Adrenal gland (tissue), 5 donors: ENCODE measurements around the gene GCSAML.

ENCODE experiments used
- POLR2A ChIP-seq, 2 donors: fragments of 450-650 bp; IDR thresholded peaks; one replicate each; pipeline ENCODE4 v1.6.1; 2017; ENCODE audit warnings: antibody characterized with exemption in 2 of 2, mild to moderate bottlenecking in 2 of 2, moderate library complexity in 1 of 2
- TF ChIP-seq, protein P1 (sequence below), 6 experiments: fragments of 450-650 bp in 4 of 6; fragments of 200-600 bp in 2 of 6; sonication (generic) in 1 of 6; IDR thresholded peaks; 1 replicate in 5 of 6; 2 replicates in 1 of 6; pipeline versions ENCODE4 v1.5.1 to v1.8.0; 2016 to 2021; ENCODE audit warnings: antibody characterized with exemption in 6 of 6, mild to moderate bottlenecking in 2 of 6, moderate library complexity in 1 of 6
- donor health status: DM: no; HTN: no; CAD: no.

DNA sequence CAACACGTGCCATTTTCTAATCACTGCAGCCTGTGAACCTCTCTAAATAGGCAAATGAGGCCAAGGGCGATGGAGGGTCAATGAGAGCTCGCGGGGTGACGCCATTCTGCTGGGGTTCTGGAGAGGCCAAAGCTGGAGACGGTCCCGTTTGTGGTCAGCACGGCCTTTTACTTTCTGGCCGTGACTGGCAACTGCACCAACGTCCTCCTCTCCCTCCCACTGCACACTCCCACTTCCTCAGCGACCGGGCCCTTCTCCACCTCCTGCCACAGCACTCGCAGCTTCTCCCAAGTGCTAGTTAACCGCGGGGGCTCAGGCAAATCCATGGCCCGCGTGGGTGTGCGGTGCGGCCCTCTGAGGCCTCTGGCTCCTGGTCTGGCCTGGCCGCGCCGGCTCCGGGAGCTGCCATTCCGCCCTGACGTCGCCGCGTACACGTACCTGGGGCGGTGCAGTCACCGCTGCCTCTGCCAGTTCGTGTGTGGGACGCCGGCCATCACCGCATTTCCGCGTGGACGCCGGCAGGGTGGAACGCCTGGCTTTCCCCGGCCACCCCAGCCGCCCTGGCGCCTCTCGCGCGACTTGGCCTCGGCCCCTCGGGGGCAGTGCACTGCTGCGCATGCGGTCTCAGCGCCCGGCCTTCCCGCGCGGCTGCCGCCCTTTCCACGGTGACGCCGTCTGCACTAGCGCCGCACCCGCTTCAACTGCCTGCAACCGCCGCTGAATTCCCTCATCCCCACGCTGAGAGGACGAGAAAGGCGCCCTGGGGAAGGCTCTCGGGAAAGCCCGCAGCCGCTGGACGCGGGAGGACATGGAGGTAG lies 30.9 kb upstream of the GCSAML start:
- TF ChIP-seq, protein P1, sequence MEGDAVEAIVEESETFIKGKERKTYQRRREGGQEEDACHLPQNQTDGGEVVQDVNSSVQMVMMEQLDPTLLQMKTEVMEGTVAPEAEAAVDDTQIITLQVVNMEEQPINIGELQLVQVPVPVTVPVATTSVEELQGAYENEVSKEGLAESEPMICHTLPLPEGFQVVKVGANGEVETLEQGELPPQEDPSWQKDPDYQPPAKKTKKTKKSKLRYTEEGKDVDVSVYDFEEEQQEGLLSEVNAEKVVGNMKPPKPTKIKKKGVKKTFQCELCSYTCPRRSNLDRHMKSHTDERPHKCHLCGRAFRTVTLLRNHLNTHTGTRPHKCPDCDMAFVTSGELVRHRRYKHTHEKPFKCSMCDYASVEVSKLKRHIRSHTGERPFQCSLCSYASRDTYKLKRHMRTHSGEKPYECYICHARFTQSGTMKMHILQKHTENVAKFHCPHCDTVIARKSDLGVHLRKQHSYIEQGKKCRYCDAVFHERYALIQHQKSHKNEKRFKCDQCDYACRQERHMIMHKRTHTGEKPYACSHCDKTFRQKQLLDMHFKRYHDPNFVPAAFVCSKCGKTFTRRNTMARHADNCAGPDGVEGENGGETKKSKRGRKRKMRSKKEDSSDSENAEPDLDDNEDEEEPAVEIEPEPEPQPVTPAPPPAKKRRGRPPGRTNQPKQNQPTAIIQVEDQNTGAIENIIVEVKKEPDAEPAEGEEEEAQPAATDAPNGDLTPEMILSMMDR (IDR thresholded peaks at IDR 0.05): no peak
- TF ChIP-seq POLR2A (IDR thresholded peaks at IDR 0.05): no peak
